GM12892 (cell line): ENCODE data around the gene EDN2.

Experiments used
- POLR2A ChIP-seq: IDR thresholded peaks from 2 replicates; pipeline ENCODE4 v1.6.1; 2011; ENCODE audit warnings: low read depth, low read length, control low read depth
- POLR2AphosphoS5 ChIP-seq: IDR thresholded peaks from 2 replicates; pipeline ENCODE4 v1.6.1; 2011; ENCODE audit warnings: low read depth, low read length, control low read depth
- TAF1 ChIP-seq: IDR thresholded peaks from 2 replicates; pipeline ENCODE4 v1.6.1; 2011; ENCODE audit warnings: low read depth, mild to moderate bottlenecking, control low read depth, low read length, borderline replicate concordance

DNA sequence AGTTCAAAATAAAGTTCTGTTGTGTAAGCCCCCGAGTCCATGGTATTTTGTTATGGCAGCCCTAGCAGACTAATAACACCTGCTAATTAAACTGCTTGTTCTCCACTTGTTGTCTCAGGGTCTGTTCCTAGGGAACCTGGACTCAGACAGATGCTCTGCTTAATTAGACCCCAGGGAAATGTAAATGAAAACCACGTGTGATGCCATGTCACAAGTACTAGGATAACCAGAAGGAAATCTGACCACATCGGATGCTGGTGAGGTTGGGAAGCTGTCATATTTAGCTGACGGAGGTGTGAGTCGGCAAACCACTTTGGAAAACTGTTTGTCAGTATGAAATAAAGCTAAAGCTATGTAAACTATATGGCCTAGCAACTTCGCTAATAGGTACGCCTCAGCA, 19.6 kb downstream of the EDN2 start:
- TF ChIP-seq POLR2AphosphoS5, result no peak
- TF ChIP-seq POLR2A, result no peak
- TF ChIP-seq TAF1, result no peak
